GM21737 (cell line): ENCODE data around the gene C4B.

Experiments used
- ATAC-seq: cut with Tn5 transposase; IDR thresholded peaks from one replicate; pipeline ENCODE4 v1.9.1; 2021; ENCODE audit warnings: mild to moderate bottlenecking, moderate library complexity; ENCODE audit not compliant: unreplicated experiment

Gene C4B

GRCh38 chr6:32081168-32081990, 66.8 kb downstream of the C4B start:
- no peak for ATAC-seq

- ATAC-seq, result no peak
Measured at GRCh38 chr6:32082478-32082877, 67.9 kb downstream of the C4B start.

- no peak for ATAC-seq
Measured at GRCh38 chr6:32082935-32083334, 68.3 kb downstream of the C4B start.

GRCh38 chr6:32083812-32084768, 69.5 kb downstream of the C4B start:
- no peak for ATAC-seq

- ATAC-seq, result no peak
Measured at GRCh38 chr6:32084780-32085179, 70.2 kb downstream of the C4B start.
